K562 (cell line): Measurements from ENCODE around the gene GET4.

Source experiments
- CEBPB ChIP-seq: fragments of 450-650 bp; IDR thresholded peaks from 2 replicates; pipeline ENCODE4 v1.6.1; 2016; ENCODE audit warnings: missing genetic modification characterization, missing compliant biosample characterization
- HINFP ChIP-seq: fragments of 450-650 bp; conservative IDR thresholded peaks from 2 replicates; pipeline ENCODE4 v1.6.1; 2016; ENCODE audit warnings: missing genetic modification characterization, low read depth, mild to moderate bottlenecking, control low read depth, missing compliant biosample characterization
- SRF ChIP-seq, 2 experiments: fragments of 250-450, 450-650 bp in 1 of 2; sonication (Bioruptor Pico) in 1 of 2; sonication (generic) in 1 of 2; formaldehyde crosslinking; IDR thresholded peaks; 2 replicates each; pipeline versions ENCODE4 v1.5.0 to v1.5.1; 2020 to 2022; ENCODE audit warnings: mild to moderate bottlenecking in 1 of 2, missing genetic modification reagents in 1 of 2

GRCh38 chr7:900331-901040, 24.1 kb downstream of the GET4 start:
- TF ChIP-seq HINFP (tag) (no peak), SRF (CRISPR knock-in tag; IDR thresholded peaks at IDR 0.05) (no peak), CEBPB (tag) (no peak)
